ENCODE results near the gene AK3.

- TF ChIP-seq POLR2A (IDR thresholded peaks at IDR 0.05) (no peak), CTCF (IDR thresholded peaks at IDR 0.05) (no peak)
Observed at GRCh38 chr9:4781408-4781807, 40.4 kb upstream of the AK3 start.
